Epithelial cell of esophagus (primary cell): ENCODE data around the gene UCHL1.

Experiments
- DNase-seq: peaks from one replicate; pipeline ENCODE4 v3.0.0; 2010; ENCODE audit warnings: low read depth
- H3K4me3 ChIP-seq: 2 replicates; pipeline ENCODE4 v1.5.1; 2011; ENCODE audit warnings: mild to moderate bottlenecking, low read length, control low read depth
- TF ChIP-seq, protein P1 (sequence below): IDR thresholded peaks from 2 replicates; pipeline ENCODE4 v1.5.1; 2011; ENCODE audit warnings: low read depth, mild to moderate bottlenecking, low read length, control low read depth, inconsistent platforms; ENCODE audit not compliant: insufficient read depth; ENCODE audit errors: missing control alignments

UCHL1 gene

DNA sequence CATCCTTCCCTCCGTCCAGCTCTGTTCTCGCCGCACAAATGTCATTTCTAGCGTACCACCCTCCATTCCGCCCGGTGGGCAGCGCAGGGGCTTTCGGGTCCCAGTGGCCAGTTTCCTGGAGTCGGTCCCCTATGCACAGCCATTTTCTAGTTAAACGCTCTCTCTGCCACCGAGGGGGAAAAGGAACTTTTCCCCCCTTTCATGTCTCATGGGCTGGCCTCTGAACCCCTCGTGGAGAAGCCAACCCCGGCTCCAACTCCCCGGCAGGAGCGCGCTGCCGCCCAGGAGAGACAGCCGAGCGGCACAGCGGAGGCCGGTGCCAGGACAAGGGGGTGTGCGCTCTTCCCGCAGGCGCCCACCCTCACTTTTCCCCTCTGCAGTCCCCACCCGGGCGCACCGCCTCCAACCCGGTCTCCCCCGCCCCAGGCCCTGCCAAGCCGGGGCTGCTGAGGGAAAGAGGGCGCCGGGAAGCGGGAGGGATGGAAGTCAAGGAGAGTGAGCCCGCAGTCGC, 43.0 kb upstream of the UCHL1 start:
- H3K4me3 ChIP-seq = peak overlapping the region; percentile 90
- peak; percentile 31 for DNase-seq
- TF ChIP-seq, protein P1, sequence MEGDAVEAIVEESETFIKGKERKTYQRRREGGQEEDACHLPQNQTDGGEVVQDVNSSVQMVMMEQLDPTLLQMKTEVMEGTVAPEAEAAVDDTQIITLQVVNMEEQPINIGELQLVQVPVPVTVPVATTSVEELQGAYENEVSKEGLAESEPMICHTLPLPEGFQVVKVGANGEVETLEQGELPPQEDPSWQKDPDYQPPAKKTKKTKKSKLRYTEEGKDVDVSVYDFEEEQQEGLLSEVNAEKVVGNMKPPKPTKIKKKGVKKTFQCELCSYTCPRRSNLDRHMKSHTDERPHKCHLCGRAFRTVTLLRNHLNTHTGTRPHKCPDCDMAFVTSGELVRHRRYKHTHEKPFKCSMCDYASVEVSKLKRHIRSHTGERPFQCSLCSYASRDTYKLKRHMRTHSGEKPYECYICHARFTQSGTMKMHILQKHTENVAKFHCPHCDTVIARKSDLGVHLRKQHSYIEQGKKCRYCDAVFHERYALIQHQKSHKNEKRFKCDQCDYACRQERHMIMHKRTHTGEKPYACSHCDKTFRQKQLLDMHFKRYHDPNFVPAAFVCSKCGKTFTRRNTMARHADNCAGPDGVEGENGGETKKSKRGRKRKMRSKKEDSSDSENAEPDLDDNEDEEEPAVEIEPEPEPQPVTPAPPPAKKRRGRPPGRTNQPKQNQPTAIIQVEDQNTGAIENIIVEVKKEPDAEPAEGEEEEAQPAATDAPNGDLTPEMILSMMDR = no peak

DNA sequence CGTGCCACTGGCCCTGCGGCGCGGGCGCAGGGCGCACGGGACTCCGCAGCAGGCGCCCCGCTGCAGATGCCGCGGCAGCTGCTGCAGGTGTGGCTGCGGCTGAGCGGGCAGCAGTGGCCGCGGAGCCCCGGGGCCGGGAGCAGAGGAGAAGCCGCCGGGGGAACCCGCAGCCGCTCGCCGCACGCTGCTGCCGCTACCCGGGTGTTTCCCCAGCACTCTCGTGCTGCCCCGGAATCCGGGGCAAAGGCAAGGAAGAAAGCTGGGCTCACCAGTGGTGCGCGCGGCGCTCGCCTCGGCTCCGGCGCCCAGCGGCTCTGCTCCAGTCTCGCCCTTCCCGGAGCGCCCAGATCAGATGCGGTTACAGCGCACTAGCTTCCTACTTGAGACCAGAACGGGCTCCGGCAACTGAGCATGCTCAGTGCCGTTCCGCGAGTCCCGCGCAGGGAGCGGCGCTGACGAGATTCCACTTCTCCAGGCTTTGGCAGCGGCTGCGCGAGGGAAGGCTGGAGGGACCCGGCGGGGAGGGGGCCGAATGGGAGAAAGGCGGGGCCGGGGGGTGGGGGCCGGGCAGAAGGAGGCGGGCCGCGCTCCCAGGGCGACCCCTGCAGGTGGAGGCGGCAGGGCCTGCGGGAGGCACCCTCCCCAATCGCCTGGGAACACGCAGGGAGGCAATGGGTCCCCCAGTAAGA, 42.4 kb upstream of the UCHL1 start, which contains the start of gene APBB2:
Gene APBB2, minus strand, starts transcription at position 407 of the 689 bp plus-strand sequence. CDS start 181,288 bp downstream, outside the sequence.
- peak; percentile 98 for DNase-seq
- TF ChIP-seq, protein P1 = peak; percentile 55
- peak within 1 kb of the TSS; percentile 90 for H3K4me3 ChIP-seq

DNA sequence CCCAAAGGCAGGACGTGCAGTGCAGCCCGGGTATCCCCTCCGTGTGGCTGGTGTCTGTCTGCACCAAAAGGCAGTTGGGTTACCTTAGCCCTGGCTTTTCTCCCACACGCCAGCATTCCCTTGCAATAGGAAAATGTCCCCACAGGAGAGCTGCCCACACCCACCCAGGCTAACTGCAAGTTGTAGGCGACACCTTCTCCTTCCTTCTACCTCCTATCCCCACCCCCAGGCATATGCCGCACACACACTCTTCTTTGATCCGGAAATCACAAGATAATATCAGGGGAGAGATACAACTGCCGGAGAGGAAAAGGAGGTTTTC, 41.9 kb upstream of the UCHL1 start:
- DNase-seq = no peak
- no peak overlapping the region for H3K4me3 ChIP-seq
- TF ChIP-seq, protein P1 = no peak

DNA sequence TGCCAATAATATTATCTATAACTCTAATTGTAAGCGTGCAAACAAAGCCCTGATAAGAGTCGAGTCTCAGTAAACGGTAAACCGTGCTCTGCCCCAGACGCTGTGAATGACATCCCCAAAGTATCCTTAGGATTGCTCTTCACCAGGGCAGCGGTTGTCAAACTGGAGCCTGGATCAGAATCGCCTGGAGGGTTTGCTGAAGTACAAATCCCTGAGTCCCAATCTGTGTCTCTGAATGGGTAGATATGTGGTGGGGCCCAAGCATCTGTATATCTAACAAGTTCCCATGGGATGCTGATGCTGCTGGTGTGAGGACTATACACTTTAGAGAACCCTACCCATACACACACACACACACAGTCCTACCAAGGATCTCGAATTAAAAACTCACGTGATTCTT, 41.6 kb upstream of the UCHL1 start:
- no peak for DNase-seq

DNA sequence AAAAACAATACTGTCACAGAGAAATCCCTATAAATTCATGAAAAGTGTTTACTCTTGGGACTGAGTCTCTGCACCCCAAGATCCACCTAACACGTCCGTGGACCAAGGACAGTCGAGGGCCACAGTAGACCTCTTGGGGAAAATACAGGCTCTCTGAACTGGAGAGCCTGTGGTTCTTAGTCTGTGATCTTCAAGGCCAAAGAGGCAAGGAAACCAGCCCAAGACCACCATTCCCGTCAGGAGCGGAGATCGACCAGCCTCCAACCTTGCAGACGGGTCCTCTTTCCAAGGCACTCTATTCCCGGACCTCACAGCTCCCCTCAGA, 40.8 kb upstream of the UCHL1 start:
- DNase-seq = no peak
- TF ChIP-seq, protein P1 = no peak
- H3K4me3 ChIP-seq = peak overlapping the region; percentile 86

More for the DNA sequence above, 41.6 kb upstream of the UCHL1 start:
- no peak overlapping the region for H3K4me3 ChIP-seq
- TF ChIP-seq, protein P1 = no peak

DNA sequence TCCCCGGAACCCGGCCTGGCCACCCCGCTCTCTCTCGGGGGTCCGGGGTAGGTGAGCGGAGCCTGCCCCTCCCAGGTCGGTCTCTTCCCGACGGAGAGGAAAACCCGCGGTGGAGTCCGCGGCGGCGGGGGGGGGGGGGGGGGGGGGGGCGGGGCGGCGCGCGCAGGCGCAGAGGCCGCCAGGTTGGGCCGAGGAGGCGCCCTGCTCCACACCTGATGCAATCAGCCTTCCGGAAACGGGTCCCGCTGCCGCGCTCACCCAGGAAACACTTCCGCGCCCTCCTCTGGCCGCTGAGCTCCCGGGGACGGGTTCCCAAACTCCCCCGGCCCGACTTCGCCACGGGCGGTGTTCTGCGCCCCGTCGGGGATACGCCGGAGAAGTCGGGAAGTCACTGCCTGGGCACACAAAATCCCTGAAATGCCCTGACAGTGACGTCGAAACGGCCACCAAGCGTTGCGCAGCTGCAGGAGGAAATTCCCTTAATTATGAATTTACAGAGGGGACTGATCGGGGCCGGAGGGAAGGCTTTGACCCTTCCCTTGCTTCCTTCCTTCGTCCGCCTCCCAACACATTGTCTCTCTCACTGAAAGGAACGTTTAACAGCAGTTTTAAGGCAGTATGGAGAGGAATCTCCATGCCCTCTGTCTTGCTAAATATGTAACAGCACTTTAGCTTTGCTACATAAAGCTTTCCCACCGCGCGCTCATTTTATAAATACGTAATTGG, 40.3 kb upstream of the UCHL1 start:
- peak overlapping the region; percentile 86 for H3K4me3 ChIP-seq
- DNase-seq = peak; percentile 79
- TF ChIP-seq, protein P1 = peak; percentile 44

DNA sequence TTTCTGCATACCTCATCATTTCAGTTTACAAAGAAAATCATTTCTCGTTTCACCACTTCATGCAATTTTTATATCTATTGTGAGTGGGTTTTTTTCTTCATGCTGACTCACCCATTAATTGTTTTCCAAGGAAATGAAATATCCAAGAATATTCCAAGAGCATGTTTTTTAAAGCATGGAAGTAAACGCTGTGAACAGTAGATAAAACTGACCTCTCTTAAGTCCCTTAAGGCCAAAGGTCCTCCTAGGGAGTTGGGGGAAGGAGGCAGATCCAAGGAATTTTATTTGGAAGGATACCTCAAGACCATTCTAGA, 39.8 kb upstream of the UCHL1 start:
- TF ChIP-seq, protein P1 = no peak
- no peak for DNase-seq
- peak overlapping the region; percentile 86 for H3K4me3 ChIP-seq
